GM21360 (cell line): Measurements from ENCODE around the gene ZNF132.

Experiments used
- ATAC-seq: cut with Tn5 transposase; IDR thresholded peaks from one replicate; pipeline ENCODE4 v1.9.1; 2021; ENCODE audit warnings: mild to moderate bottlenecking, moderate library complexity; ENCODE audit not compliant: unreplicated experiment

The ZNF132 gene

GRCh38 chr19:58392945-58393724, 46.8 kb downstream of the ZNF132 start:
- no peak for ATAC-seq

GRCh38 chr19:58388175-58388526, 51.8 kb downstream of the ZNF132 start:
- no peak for ATAC-seq

- no peak for ATAC-seq
Measured at GRCh38 chr19:58387338-58388174, 52.4 kb downstream of the ZNF132 start.

- ATAC-seq = peak; percentile 71
Measured at GRCh38 chr19:58386576-58387337, 53.2 kb downstream of the ZNF132 start, which contains the start of gene RPS5. TSS of gene RPS5 (plus strand) at chr19:58387269. CDS start at chr19:58388138, 869 bp downstream.

GRCh38 chr19:58385891-58386575, 53.9 kb downstream of the ZNF132 start:
- peak; percentile 2 for ATAC-seq

- ATAC-seq = no peak
Measured at GRCh38 chr19:58385313-58385890, 54.6 kb downstream of the ZNF132 start.

GRCh38 chr19:58382997-58383603, 56.9 kb downstream of the ZNF132 start:
- ATAC-seq = no peak
